Right atrium auricular region (tissue), 2 donors: ENCODE data around the gene OR52E2. TPM values are rescaled to one million over a fixed set of nuclear protein-coding genes. Genes with fewer than 3 reads are reported as not detected.

Experiments used
- DNase-seq: peaks from one replicate; pipeline ENCODE4 v3.0.0-alpha.2; 2019; ENCODE audit warnings: low spot score
- H3K27ac ChIP-seq, 2 donors: fragments of 200-600 bp; sonication (generic); 1 replicate in 1 of 2; 2 replicates in 1 of 2; pipeline ENCODE4 v1.5.1; 2016 to 2019
- H3K27me3 ChIP-seq, 2 donors: fragments of 200-600 bp; sonication (generic); one replicate each; pipeline versions ENCODE4 v1.5.1 to v1.6.0; 2017 to 2019
- H3K36me3 ChIP-seq: fragments of 200-600 bp; sonication (generic); one replicate; pipeline ENCODE4 v1.5.1; 2016
- H3K4me1 ChIP-seq, 2 donors: fragments of 200-600 bp; sonication (generic); one replicate each; pipeline versions ENCODE4 v1.5.1 to v1.6.0; 2017 to 2019
- H3K4me3 ChIP-seq, 2 donors: fragments of 200-600 bp; sonication (generic); 1 replicate in 1 of 2; 2 replicates in 1 of 2; pipeline ENCODE4 v1.5.1; 2017 to 2019; ENCODE audit warnings: mild to moderate bottlenecking in 1 of 2, moderate library complexity in 1 of 2
- H3K9me3 ChIP-seq, 2 donors: fragments of 200-600 bp; sonication (generic); one replicate each; pipeline ENCODE4 v1.5.1; 2019
- CTCF ChIP-seq, 2 donors: fragments of 200-600 bp; sonication (generic); IDR thresholded peaks; one replicate each; pipeline ENCODE4 v1.5.1; 2019; ENCODE audit warnings: antibody characterized with exemption in 2 of 2
- total RNA-seq, 2 donors: library from RNA; depleted of rRNA; stranded (reverse); fragments of >200 nt; gene quantifications; one replicate each; pipeline ENCODE4 v1.1.0, GENCODE V29; 2016

The OR52E2 gene
- total RNA-seq = not detected

GRCh38 chr11:5059391-5059790, at the start of gene OR52E2:
Gene OR52E2 (minus strand): TSS chr11:5059627. CDS start chr11:5059627, 0 bp downstream.
- no peaks in the 10 kb centered on the region for H3K27me3 ChIP-seq
- H3K27ac ChIP-seq = no peak within 1 kb of the TSS
- no peaks in the 10 kb centered on the region for H3K9me3 ChIP-seq
- no peak within 1 kb of the TSS for H3K4me3 ChIP-seq
- no peak for DNase-seq
- no peaks in the 10 kb centered on the region for H3K36me3 ChIP-seq
- no peak for TF ChIP-seq CTCF (IDR thresholded peaks at IDR 0.05)
- H3K4me1 ChIP-seq = no peaks in the 10 kb centered on the region

GRCh38 chr11:5107285-5107684, 47.9 kb upstream of the OR52E2 start:
- no peak for DNase-seq
- Histone ChIP-seq H3K27me3 (no peaks in the 10 kb centered on the region), H3K36me3 (no peaks in the 10 kb centered on the region), H3K4me1 (no peaks in the 10 kb centered on the region), H3K4me3 (no peak overlapping the region), H3K27ac (no peak overlapping the region), H3K9me3 (no peaks in the 10 kb centered on the region)
- TF ChIP-seq CTCF (IDR thresholded peaks at IDR 0.05) = no peak

- Histone ChIP-seq H3K36me3 (no peaks in the 10 kb centered on the region), H3K27ac (no peak overlapping the region), H3K4me3 (no peak overlapping the region), H3K27me3 (no peaks in the 10 kb centered on the region), H3K9me3 (no peaks in the 10 kb centered on the region), H3K4me1 (no peaks in the 10 kb centered on the region)
- DNase-seq = no peak
- TF ChIP-seq CTCF (IDR thresholded peaks at IDR 0.05) = no peak
Observed at GRCh38 chr11:5103066-5103465, 43.6 kb upstream of the OR52E2 start.

GRCh38 chr11:5102246-5102645, 42.8 kb upstream of the OR52E2 start:
- Histone ChIP-seq H3K9me3 (no peaks in the 10 kb centered on the region), H3K27me3 (no peaks in the 10 kb centered on the region), H3K4me1 (no peaks in the 10 kb centered on the region), H3K27ac (no peak overlapping the region), H3K36me3 (no peaks in the 10 kb centered on the region), H3K4me3 (no peak overlapping the region)
- no peak for DNase-seq
- TF ChIP-seq CTCF (IDR thresholded peaks at IDR 0.05) = no peak

- no peaks in the 10 kb centered on the region for H3K9me3 ChIP-seq
- no peak for DNase-seq
- H3K4me1 ChIP-seq = no peaks in the 10 kb centered on the region
- H3K27ac ChIP-seq = no peak overlapping the region
- no peaks in the 10 kb centered on the region for H3K36me3 ChIP-seq
- no peak overlapping the region for H3K4me3 ChIP-seq
- H3K27me3 ChIP-seq = no peaks in the 10 kb centered on the region
- no peak for TF ChIP-seq CTCF (IDR thresholded peaks at IDR 0.05)
Observed at GRCh38 chr11:5096011-5096410, 36.6 kb upstream of the OR52E2 start.

- no peak overlapping the region for H3K27ac ChIP-seq
- no peaks in the 10 kb centered on the region for H3K36me3 ChIP-seq
- H3K27me3 ChIP-seq = no peaks in the 10 kb centered on the region
- H3K9me3 ChIP-seq = no peaks in the 10 kb centered on the region
- H3K4me3 ChIP-seq = no peak overlapping the region
- no peak for DNase-seq
- no peak for TF ChIP-seq CTCF (IDR thresholded peaks at IDR 0.05)
- H3K4me1 ChIP-seq = no peaks in the 10 kb centered on the region
Observed at GRCh38 chr11:5092821-5093585, 33.6 kb upstream of the OR52E2 start.
